GM19351 (cell line): ENCODE results near the gene RAB24.

Source experiments
- ATAC-seq: cut with Tn5 transposase; IDR thresholded peaks from one replicate; pipeline ENCODE4 v1.9.1; 2021; ENCODE audit warnings: mild to moderate bottlenecking, moderate library complexity; ENCODE audit not compliant: unreplicated experiment

Gene RAB24

GRCh38 chr5:177333420-177334154 lies 30.1 kb upstream of the RAB24 start:
- no peak for ATAC-seq

GRCh38 chr5:177332896-177333260 lies 29.4 kb upstream of the RAB24 start:
- no peak for ATAC-seq

DNA sequence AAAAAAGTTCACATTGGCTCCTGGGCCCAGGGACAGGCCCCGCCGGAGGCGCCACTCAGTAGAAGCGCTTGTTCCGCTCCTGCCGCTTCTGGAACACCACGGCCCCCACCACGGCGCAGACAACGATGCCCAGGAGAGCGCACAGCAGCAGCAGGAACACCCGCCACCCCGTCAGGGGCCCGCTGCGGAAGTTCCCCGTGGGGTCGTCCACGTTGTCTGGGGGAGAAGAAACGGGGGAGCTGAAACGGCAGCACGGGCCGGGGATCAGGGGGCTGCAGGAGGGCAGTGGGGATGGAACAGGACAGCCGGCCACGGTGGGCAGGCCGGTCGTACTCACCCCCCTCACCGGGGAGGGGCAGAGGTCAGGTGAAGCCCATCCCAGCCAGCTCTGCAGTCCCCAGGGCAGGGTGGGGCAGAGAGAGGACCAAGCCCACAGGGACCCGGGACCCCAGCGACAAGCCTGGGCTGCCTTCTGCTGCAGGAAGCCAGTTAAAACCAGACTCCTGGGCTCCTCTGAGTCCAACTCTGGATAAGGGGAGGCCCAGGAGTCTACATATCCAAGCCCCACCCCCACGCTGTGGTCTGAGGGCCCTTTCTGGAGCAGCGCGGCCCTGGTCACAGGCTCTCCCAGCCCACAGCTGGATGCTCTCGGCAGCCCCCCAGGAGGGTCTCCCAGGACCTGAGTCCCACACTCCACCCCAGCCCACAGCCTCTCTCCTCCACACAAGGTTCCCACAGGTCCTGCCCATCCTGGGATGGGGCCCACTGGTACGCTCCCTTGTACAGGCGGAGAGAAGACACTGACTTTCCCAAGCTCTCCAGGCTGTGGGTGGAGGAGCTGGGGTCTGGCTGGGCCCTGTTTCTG lies 28.7 kb upstream of the RAB24 start:
- no peak for ATAC-seq

DNA sequence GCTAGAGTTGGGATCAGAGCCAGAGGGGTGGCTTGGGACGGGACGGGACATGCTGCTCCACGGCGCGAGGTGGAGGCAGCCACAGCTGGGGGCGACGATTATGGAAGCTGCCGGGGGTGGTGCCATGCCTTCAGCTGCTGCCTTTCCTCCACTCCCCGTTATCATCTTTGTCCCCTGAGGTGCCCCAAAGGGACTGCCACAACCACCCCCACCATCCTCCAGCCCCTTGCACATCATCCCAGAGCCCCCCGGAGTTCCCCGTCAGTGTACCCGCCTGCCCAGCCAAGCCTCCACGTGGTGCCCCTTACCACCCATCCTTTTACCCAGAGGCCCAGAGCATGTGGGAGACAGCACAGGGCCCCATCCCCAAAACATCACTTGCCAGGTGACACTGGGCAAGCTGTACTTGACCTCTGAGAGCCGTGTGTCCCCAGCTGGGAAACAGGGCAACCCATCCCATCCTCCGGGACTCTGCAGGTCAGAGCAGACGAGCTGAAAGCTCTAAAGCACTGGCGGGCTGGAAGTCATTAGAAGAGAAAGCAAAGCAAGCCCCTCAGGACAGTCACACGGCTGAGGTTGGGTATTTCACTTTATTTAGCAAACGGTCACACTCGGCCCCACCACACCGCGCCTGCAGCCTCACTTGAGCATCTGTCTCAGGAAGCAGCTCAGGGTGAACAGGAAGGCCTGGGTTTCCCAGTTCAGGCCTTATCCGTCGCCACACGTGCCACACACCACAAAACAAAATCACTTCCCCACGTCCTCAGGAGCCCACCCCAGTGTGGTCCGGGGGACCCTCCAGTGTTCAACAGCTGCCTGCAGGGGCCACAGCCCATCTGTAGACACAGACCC lies 27.7 kb upstream of the RAB24 start:
- no peak for ATAC-seq

GRCh38 chr5:177329883-177330282 lies 26.4 kb upstream of the RAB24 start:
- ATAC-seq: no peak

DNA sequence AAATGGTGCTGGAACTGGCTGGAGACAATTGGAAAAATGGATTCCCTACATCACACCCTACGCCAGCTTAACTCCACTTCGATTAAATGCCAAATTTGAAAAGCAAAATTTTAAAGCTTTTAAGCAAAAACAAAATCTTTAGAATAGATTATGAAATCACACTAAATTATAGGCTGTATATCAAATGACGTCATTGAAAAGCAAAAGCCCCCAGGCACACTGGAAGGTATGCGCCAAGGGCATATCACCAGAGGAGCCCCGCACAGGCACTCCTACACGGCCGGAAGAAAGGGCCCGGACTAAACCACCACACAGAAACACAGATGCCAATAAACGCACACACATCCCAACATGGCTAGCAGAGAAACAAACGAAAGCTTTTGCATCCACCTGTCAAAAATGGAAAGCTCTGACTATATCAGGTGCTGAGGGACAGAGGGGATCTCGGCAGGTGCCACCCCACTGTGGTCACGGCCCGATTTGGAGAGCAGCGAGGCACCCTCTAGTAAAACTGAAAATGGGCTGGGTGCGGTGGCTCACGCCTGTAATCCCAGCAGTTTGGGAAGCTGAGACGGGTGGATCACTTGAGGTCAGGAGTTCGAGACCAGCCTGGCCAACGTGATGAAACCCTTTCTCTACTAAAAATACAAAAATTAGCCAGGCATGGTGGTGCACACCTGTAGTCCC lies 25.2 kb upstream of the RAB24 start:
- ATAC-seq: no peak

GRCh38 chr5:177327539-177328522 lies 24.3 kb upstream of the RAB24 start:
- no peak for ATAC-seq

GRCh38 chr5:177325868-177326381 lies 22.4 kb upstream of the RAB24 start:
- ATAC-seq: no peak

DNA sequence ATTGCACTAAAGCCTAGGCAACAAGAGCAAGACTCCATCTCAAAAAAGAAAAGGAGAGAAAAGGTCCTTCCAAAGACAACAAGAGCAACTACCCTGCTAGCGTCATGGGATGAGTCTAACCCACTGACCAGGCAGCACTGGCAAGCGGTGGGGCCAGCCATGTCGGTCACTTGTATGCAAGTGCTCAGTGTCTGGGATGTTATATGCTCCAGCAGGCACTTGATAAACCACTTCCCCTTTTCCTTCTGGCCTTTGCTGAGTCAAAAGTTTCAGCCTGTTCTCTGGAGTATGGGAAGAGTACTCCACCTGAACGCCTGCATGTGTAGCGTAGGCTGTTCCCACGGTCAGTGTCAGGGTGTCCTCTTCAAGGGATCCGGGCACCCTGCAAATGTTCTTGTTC lies 17.4 kb upstream of the RAB24 start:
- no peak for ATAC-seq

DNA sequence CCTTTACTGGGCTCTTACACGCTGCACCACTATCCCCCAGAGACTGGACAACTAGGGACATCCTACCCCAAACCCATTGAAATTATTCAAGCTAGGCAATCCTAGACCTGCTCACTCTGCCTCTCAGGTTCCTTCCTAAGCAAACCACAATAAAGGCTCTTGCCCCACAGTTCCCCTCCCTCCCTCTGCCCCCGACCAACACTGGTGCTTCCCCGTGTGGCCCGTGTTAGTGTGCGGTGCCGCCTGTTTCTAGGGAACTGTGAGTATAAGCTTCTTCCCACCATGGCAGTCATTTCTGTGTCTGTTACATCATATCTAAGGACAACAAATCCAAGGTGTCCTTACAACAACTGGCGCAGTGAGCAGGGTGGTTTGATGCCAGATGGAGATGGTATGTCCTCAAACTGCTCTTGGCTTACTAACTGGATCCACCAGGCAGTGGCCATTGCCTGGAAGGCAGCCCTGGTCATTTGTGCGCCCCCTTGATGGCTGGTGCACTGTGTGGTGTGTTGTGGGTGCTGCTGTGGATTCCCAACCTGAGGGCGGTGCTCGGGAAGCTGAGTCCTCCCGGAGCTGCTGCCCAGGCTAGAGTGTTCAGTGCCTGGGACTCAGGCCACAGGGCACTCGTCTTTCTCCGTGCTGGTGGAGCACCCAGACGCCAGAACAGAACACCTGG lies 16.5 kb upstream of the RAB24 start:
- ATAC-seq: no peak

GRCh38 chr5:177317959-177318377 lies 14.4 kb upstream of the RAB24 start:
- no peak for ATAC-seq

- ATAC-seq: no peak
These were observed 12.5 kb upstream of the RAB24 start for GRCh38 chr5:177316005-177316404.

GRCh38 chr5:177315411-177315810 lies 11.9 kb upstream of the RAB24 start:
- no peak for ATAC-seq

- ATAC-seq: no peak
These were observed 11.1 kb upstream of the RAB24 start for GRCh38 chr5:177314376-177315342.

DNA sequence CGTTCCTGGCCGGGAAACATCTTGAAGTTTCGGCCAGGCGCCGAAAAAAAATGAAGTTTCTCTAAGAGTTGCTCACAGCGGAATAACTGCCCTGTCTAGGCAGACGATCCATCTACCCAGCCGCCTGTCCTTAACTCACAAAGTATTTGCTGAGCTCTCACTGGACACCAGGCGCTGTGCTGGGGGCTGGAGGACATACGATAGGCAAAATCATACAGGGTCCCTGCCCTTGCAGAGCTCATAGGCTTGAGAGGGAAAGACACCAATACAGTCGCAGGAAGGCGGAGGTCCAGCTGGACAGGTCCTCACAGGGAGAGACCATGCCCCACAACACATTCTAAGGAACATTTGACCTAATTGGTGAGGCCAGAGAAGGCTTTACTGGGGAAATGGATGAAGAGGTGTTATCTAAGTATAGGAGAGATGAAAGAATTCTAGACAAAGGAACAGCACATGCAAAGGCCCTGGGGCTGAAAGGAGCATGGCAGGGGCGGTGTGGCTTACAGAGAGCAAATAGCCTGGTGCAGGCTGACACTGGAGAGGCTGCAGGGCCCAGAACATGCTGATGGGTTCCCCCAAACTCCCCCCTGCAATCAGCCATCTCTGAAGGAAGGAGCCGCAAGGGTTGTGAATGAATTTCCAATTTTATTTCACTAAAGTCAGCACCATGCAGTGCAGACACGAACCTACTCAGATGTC lies 10.2 kb upstream of the RAB24 start:
- ATAC-seq: no peak

- peak; percentile 31 for ATAC-seq
These were observed 9.2 kb upstream of the RAB24 start for GRCh38 chr5:177312649-177313181.
